ENCODE results near the gene PTGER4. TPM values are rescaled to one million over a fixed set of nuclear protein-coding genes. Genes with fewer than 3 reads are reported as not detected.

Gene PTGER4
- total RNA-seq, 1 donor: 12.0 TPM

DNA sequence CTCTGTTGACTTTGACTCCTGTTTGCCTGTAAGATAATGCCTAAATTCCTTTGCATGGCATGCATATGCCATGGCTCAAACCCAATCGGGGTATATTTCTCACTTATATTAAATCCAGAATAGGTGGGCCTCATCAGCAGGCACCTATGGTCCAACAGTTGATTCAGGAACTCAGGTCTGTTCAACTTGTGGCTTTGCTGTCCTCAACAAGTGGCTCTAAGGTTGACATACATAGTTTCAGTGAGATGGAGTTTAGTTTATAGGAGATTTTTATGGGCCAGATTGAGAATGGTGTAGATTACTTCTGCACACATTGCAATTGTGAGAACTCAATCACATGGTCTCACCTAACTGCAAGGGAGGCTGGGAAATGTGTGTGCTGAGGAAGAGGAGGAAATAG, 31.6 kb upstream of the PTGER4 start:
- TF ChIP-seq, protein P1, sequence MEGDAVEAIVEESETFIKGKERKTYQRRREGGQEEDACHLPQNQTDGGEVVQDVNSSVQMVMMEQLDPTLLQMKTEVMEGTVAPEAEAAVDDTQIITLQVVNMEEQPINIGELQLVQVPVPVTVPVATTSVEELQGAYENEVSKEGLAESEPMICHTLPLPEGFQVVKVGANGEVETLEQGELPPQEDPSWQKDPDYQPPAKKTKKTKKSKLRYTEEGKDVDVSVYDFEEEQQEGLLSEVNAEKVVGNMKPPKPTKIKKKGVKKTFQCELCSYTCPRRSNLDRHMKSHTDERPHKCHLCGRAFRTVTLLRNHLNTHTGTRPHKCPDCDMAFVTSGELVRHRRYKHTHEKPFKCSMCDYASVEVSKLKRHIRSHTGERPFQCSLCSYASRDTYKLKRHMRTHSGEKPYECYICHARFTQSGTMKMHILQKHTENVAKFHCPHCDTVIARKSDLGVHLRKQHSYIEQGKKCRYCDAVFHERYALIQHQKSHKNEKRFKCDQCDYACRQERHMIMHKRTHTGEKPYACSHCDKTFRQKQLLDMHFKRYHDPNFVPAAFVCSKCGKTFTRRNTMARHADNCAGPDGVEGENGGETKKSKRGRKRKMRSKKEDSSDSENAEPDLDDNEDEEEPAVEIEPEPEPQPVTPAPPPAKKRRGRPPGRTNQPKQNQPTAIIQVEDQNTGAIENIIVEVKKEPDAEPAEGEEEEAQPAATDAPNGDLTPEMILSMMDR (IDR thresholded peaks at IDR 0.05; ENCODE audit: insufficient read depth, low read length): no peak
- no peak overlapping the region for H3K4me3 ChIP-seq (ENCODE audit: low read depth, low read length)
- DNase-seq (ENCODE audit: low read depth): no peak

GRCh38 chr5:40649463-40650030, 30.2 kb upstream of the PTGER4 start:
- H3K4me3 ChIP-seq (ENCODE audit: low read depth, low read length): no peak overlapping the region
- TF ChIP-seq, protein P1 (IDR thresholded peaks at IDR 0.05; ENCODE audit: insufficient read depth, low read length): no peak
- DNase-seq (ENCODE audit: low read depth): no peak

DNA sequence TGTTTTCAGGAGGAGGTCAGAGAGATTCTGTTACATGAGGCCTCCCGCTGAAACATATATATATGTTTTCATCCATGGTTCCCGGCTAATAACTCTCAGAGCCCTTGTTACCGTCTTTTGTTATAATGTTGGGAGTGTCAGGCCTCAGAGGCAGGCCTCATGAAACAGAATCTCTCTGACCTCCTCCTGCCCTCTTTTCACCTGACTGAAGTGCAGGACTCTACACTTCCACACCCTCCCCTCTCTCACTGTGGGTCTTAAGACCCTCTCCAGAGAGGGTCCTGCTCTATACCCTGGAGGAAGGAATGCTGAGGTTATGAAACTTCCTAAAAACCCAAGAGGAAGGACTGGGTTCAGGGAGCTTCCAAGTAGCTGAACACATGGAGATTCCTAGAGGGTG, 28.5 kb upstream of the PTGER4 start:
- TF ChIP-seq, protein P1 (IDR thresholded peaks at IDR 0.05; ENCODE audit: insufficient read depth, low read length): no peak
- H3K4me3 ChIP-seq (ENCODE audit: low read depth, low read length): no peak overlapping the region
- no peak for DNase-seq (ENCODE audit: low read depth)

DNA sequence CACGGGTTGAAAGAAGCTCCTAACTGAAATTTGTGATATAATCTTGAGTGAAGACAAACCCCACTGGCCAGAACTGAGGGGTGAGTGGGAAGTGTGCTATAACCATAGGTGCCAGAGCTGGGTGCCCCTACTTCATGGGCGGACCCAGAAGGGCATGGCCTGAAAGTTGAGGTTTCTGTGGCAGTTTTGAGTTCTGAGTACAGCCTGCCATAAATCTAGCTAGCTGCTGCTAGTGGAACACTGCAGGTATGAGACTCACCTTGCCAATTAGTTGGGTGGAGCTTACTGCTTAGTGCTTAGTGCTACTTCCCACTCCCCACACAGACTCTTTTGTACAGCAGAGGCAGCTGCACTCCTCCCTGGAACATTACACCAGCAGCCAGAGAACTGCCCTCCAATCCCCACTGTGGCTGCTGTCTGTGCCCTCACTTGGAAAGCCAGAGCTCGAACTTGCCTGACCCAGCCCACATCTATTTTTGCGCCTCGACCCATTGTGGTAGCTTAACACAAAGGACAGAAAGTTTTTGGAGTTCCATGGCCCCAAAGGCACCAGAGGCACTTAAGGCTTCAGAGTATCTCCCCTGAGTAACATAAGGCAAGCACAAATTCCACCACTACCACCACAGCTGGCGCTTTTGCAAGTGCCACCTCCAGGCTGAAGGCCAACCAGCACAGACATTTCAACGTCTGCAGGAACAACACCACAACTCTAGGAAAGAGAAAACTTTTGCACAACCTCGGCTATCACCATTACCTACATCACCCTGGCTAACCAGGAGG, 27.1 kb upstream of the PTGER4 start:
- TF ChIP-seq, protein P1 (IDR thresholded peaks at IDR 0.05; ENCODE audit: insufficient read depth, low read length): no peak
- DNase-seq (ENCODE audit: low read depth): no peak
- H3K4me3 ChIP-seq (ENCODE audit: low read depth, low read length): no peak overlapping the region

DNA sequence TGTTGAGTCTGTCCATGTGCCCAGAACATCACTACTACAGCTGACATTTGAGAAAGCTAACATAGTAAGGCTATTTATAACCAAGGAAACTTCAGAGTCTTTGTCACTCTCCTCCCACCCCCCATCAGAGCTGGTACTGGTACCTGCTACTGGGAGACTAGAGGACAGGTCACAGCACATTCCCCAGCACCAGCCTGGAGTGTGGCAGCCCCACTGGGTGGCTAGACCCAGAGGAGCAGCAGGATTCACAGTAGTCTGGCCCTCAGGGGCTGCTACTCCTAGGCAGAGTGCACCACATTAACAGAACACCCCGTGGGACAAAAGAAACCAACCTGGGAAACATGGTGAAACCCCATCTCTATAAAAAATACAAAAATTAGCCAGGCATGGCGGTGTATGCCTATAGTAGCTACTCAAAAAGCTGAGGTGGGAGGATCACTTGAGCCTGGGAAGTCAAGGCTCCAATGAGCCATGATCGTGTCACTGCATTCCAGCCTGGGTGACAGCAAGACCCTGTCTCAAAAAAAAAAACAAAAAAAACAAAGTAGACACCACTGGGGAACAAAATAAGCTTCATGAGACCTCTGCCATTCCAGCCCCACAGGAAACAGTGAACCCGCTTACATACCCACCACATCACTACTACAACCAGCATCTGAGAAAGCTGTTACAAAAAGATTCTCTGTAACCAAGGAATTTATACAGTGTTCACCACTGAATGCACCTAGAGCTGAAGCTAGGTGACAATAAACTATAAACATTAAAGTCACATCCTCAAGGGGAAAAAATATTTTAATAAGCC, 26.3 kb upstream of the PTGER4 start:
- TF ChIP-seq, protein P1 (IDR thresholded peaks at IDR 0.05; ENCODE audit: insufficient read depth, low read length): no peak
- H3K4me3 ChIP-seq (ENCODE audit: low read depth, low read length): no peak overlapping the region
- DNase-seq (ENCODE audit: low read depth): no peak

GRCh38 chr5:40654377-40654991, 25.2 kb upstream of the PTGER4 start:
- DNase-seq (ENCODE audit: low read depth): no peak
- no peak overlapping the region for H3K4me3 ChIP-seq (ENCODE audit: low read depth, low read length)
- TF ChIP-seq, protein P1 (IDR thresholded peaks at IDR 0.05; ENCODE audit: insufficient read depth, low read length): no peak
